CD8-positive, alpha-beta memory T cell (primary cell): ENCODE data around the gene C6orf52. TPM values are rescaled to one million over a fixed set of nuclear protein-coding genes. Genes with fewer than 3 reads are reported as not detected.
A peak's percentile ranks its signal among the peaks of the same experiment; 100 is the strongest.

Experiments
- CTCF ChIA-PET: fragments of 350-600 bp; sonication (Branson Sonifier 250); formaldehyde crosslinking; loops from one replicate; lab custom pipeline; 2021; ENCODE audit warnings: antibody characterized with exemption; lab: Charles Lee
- POLR2A ChIA-PET: fragments of 350-600 bp; sonication (Branson Sonifier 250); formaldehyde crosslinking; loops from one replicate; lab custom pipeline; 2021; ENCODE audit warnings: antibody characterized with exemption; lab: Charles Lee
- DNase-seq, 5 donors: peaks; one replicate each; pipeline versions ENCODE4 v3.0.0 to v3.0.0-alpha.2; 2020 to 2022; ENCODE audit warnings: mixed read lengths in 1 of 5
- H3K27ac ChIP-seq: one replicate; pipeline ENCODE4 v1.7.0; 2013; ENCODE audit warnings: low read depth, mild to moderate bottlenecking, low read length, moderate library complexity
- H3K27me3 ChIP-seq: 2 replicates; pipeline ENCODE4 v1.7.0; 2013; ENCODE audit warnings: low read length, mild to moderate bottlenecking; ENCODE audit not compliant: insufficient read depth, poor library complexity, severe bottlenecking
- H3K36me3 ChIP-seq: 2 replicates; pipeline ENCODE4 v1.7.0; 2013; ENCODE audit warnings: mild to moderate bottlenecking, low read length, moderate library complexity; ENCODE audit not compliant: insufficient read depth
- H3K4me1 ChIP-seq: 2 replicates; pipeline ENCODE4 v1.7.0; 2013; ENCODE audit warnings: mild to moderate bottlenecking, low read length, moderate library complexity; ENCODE audit not compliant: insufficient read depth
- H3K4me3 ChIP-seq: 2 replicates; pipeline ENCODE4 v1.7.0; 2013; ENCODE audit warnings: mild to moderate bottlenecking, low read length
- H3K9me3 ChIP-seq: 2 replicates; pipeline ENCODE4 v1.7.0; 2013; ENCODE audit warnings: mild to moderate bottlenecking, low read length
- H3K27ac Mint-ChIP-seq, 8 donors: one replicate each; pipeline ENCODE4 v1.8.0; 2020 to 2021; ENCODE audit warnings: mixed read lengths in 8 of 8, mild to moderate bottlenecking in 6 of 8, inconsistent platforms in 3 of 8, moderate library complexity in 3 of 8
- H3K27me3 Mint-ChIP-seq, 2 donors: one replicate each; pipeline ENCODE4 v1.8.0; 2020 to 2021; ENCODE audit warnings: mixed read lengths in 2 of 2, mild to moderate bottlenecking in 1 of 2, moderate library complexity in 1 of 2
- H3K36me3 Mint-ChIP-seq, 3 donors: one replicate each; pipeline ENCODE4 v1.8.0; 2020 to 2021; ENCODE audit warnings: mixed read lengths in 3 of 3, inconsistent platforms in 1 of 3, mild to moderate bottlenecking in 1 of 3
- H3K4me1 Mint-ChIP-seq, 3 donors: one replicate each; pipeline ENCODE4 v1.8.0; 2020 to 2021; ENCODE audit warnings: mixed read lengths in 3 of 3, inconsistent platforms in 1 of 3, mild to moderate bottlenecking in 1 of 3
- H3K4me3 Mint-ChIP-seq, 7 donors: one replicate each; pipeline ENCODE4 v1.8.0; 2020 to 2021; ENCODE audit warnings: mixed read lengths in 7 of 7, mild to moderate bottlenecking in 6 of 7, moderate library complexity in 4 of 7, inconsistent platforms in 2 of 7
- H3K9me3 Mint-ChIP-seq, 5 donors: one replicate each; pipeline ENCODE4 v1.8.0; 2020 to 2022; ENCODE audit warnings: mixed read lengths in 5 of 5, mild to moderate bottlenecking in 3 of 5, moderate library complexity in 2 of 5, inconsistent platforms in 1 of 5
- polyA plus RNA-seq: library from polyadenylated mRNA; unstranded; fragments of 300-500 nt; fragmentation: Illumina TruSeq; gene quantifications from one replicate; pipeline ENCODE4 v1.2.3, GENCODE V29; 2021
- total RNA-seq, 2 experiments: library from RNA; stranded (reverse); gene quantifications; one replicate each; pipeline ENCODE4 v1.2.3, GENCODE V29; 2021

Gene C6orf52
- total and polyA plus RNA-seq, 3 experiments from 2014 or later = 6.8 to 7.4 TPM; not detected in 1

GRCh38 chr6:10696655-10697054 lies 2.2 kb upstream of the C6orf52 start:
- ChIA-PET CTCF (interaction anchor here (3.3 kb wide), 1 partner anchor 23 kb away, joined by 19 read pairs; no protein-coding TSS in a partner anchor), POLR2A (no interaction called here)
- H3K27me3 Mint-ChIP-seq = peaks cover 0 to 6% of the 10 kb centered on the region in 2 donors
- peaks cover 0 to 4% (median 0%) of the 10 kb centered on the region in 5 donors for H3K9me3 Mint-ChIP-seq
- Histone ChIP-seq H3K4me1 (peaks cover 26% of the 10 kb centered on the region), H3K27ac (no peak overlapping the region), H3K36me3 (peaks cover 13% of the 10 kb centered on the region), H3K4me3 (no peak overlapping the region), H3K27me3 (no peaks in the 10 kb centered on the region), H3K9me3 (no peaks in the 10 kb centered on the region)
- peaks cover 0 to 49% (median 17%) of the 10 kb centered on the region in 3 donors for H3K36me3 Mint-ChIP-seq
- H3K4me3 Mint-ChIP-seq = peak overlapping the region in 2 of 7 donors; percentile 41 to 68
- no peak for DNase-seq
- peaks cover 37 to 55% (median 46%) of the 10 kb centered on the region in 3 donors for H3K4me1 Mint-ChIP-seq
- peak overlapping the region in 4 of 8 donors; percentile 58 to 100 (median 73) for H3K27ac Mint-ChIP-seq

DNA sequence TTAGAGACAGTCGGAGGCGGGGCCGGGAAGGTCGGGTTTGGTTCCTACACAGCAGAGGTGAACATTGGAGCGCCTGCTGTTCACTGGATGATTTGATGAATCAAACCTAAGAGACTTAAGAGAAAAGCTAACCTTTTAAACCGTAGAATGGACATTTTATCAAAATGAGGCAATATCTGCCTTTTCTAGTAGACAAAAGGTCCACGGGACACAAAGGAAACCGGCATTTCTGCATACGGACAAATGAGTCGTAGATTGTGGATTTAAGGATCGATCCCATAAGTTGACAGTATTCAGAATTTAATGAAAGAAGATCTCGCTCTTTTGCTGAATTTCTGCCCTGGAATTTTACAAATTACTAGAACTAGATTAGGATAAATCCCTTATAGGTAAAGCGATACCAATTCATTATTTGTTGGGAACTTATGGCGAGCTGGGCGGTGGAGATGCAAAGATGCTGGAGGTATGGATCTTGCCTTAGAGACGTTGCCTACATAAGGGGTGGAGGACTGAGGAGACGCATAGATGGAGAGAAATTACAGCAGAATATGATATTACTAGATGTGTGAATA lies 756 bp upstream of the C6orf52 start:
- H3K27me3 Mint-ChIP-seq = peaks cover 0 to 4% of the 10 kb centered on the region in 2 donors

DNA sequence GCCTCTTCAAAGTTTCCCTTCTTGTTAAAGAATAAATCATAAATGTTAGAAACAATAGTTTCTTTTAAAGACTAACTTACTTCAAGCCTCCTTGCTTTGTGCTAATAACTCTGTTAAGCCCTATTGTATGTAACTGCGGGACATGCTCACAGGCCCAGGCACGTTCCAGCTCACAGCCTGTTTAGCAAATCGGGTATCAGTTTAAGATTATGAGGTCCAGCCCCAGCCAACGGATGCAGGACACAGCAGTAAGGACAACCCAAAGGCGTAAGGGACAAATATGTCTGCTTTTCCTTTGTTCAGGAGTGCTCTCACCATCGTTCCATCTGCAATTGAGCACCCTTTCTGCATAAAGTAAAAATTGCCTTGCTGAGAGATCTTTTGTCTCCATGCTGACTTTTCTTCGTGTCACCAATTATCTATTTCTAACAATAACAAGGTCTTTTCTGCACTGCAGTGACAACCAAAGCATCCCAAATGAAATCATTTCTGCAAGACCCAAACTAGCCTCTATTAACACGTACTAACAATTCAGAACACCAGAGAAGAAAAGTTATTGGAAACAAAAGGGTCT lies 1.4 kb downstream of the C6orf52 start:
- Mint-ChIP-seq H3K4me1 (peaks cover 31 to 46% (median 42%) of the 10 kb centered on the region in 3 donors), H3K4me3 (peak overlapping the region; percentile 76 to 97 (median 95)), H3K9me3 (peaks cover 0 to 4% (median 0%) of the 10 kb centered on the region in 5 donors), H3K27ac (peak overlapping the region; percentile 3 to 100 (median 74)), H3K36me3 (peaks cover 0 to 18% (median 2%) of the 10 kb centered on the region in 3 donors), H3K27me3 (peaks cover 0 to 4% of the 10 kb centered on the region in 2 donors)
- CTCF ChIA-PET = no interaction called here
- Histone ChIP-seq H3K36me3 (peaks cover 5% of the 10 kb centered on the region), H3K27ac (no peak overlapping the region), H3K9me3 (no peaks in the 10 kb centered on the region), H3K4me1 (peaks cover 26% of the 10 kb centered on the region), H3K4me3 (peak overlapping the region; percentile 98), H3K27me3 (no peaks in the 10 kb centered on the region)
- POLR2A ChIA-PET = no interaction called here
- DNase-seq = no peak

More for the DNA sequence above, 756 bp upstream of the C6orf52 start:
- Mint-ChIP-seq H3K4me1 (peaks cover 35 to 49% (median 46%) of the 10 kb centered on the region in 3 donors), H3K4me3 (peak overlapping the region; percentile 94 to 99 (median 97)), H3K36me3 (peaks cover 0 to 36% (median 7%) of the 10 kb centered on the region in 3 donors), H3K9me3 (peaks cover 0 to 4% (median 0%) of the 10 kb centered on the region in 5 donors), H3K27ac (peak overlapping the region; percentile 100)
- DNase-seq = no peak
- ChIA-PET CTCF (interaction anchor here (0.8 to 3.3 kb wide), 11 partner anchors 10 to 206 kb away, joined by 3 to 19 read pairs (median 3); partner anchors contain the start of genes TMEM14B and TMEM14C), POLR2A (interaction anchor here (0.6 to 1.6 kb wide), 9 partner anchors 12 to 1016 kb away, joined by 3 to 26 read pairs (median 4); partner anchors contain the start of genes TMEM14B and TMEM14C)
- Histone ChIP-seq H3K27me3 (no peaks in the 10 kb centered on the region), H3K4me1 (peaks cover 26% of the 10 kb centered on the region), H3K4me3 (peak overlapping the region; percentile 98), H3K27ac (peak overlapping the region; percentile 99), H3K9me3 (no peaks in the 10 kb centered on the region), H3K36me3 (peaks cover 13% of the 10 kb centered on the region)

GRCh38 chr6:10690651-10691445 lies 3.6 kb downstream of the C6orf52 start:
- no peak overlapping the region for H3K4me3 ChIP-seq
- peaks cover 18% of the 10 kb centered on the region for H3K4me1 ChIP-seq
- no peak overlapping the region for H3K27ac ChIP-seq
- POLR2A ChIA-PET = no interaction called here
- Mint-ChIP-seq H3K27me3 (peaks cover 4 to 5% of the 10 kb centered on the region in 2 donors), H3K27ac (peak overlapping the region in 3 of 8 donors; percentile 6 to 73 (median 47)), H3K4me1 (peaks cover 26 to 31% (median 29%) of the 10 kb centered on the region in 3 donors), H3K9me3 (peaks cover 0 to 4% (median 0%) of the 10 kb centered on the region in 5 donors), H3K4me3 (peak overlapping the region in 2 of 7 donors; percentile 60 to 72), H3K36me3 (peaks cover 0 to 13% (median 0%) of the 10 kb centered on the region in 3 donors)
- CTCF ChIA-PET = no interaction called here
- no peaks in the 10 kb centered on the region for H3K27me3 ChIP-seq
- H3K36me3 ChIP-seq = no peaks in the 10 kb centered on the region
- no peaks in the 10 kb centered on the region for H3K9me3 ChIP-seq
- no peak for DNase-seq

- ChIA-PET CTCF (no interaction called here), POLR2A (no interaction called here)
- Histone ChIP-seq H3K9me3 (no peaks in the 10 kb centered on the region), H3K27ac (no peak overlapping the region), H3K36me3 (no peaks in the 10 kb centered on the region), H3K4me3 (no peak overlapping the region), H3K27me3 (no peaks in the 10 kb centered on the region), H3K4me1 (no peaks in the 10 kb centered on the region)
- no peak for DNase-seq
- Mint-ChIP-seq H3K9me3 (no peaks in the 10 kb centered on the region), H3K27me3 (peaks cover 6 to 19% of the 10 kb centered on the region in 2 donors), H3K27ac (no peak overlapping the region), H3K36me3 (no peaks in the 10 kb centered on the region), H3K4me1 (peaks cover 25 to 34% (median 30%) of the 10 kb centered on the region in 3 donors), H3K4me3 (no peak overlapping the region)
Observed at GRCh38 chr6:10687582-10687981, 6.8 kb downstream of the C6orf52 start.

DNA sequence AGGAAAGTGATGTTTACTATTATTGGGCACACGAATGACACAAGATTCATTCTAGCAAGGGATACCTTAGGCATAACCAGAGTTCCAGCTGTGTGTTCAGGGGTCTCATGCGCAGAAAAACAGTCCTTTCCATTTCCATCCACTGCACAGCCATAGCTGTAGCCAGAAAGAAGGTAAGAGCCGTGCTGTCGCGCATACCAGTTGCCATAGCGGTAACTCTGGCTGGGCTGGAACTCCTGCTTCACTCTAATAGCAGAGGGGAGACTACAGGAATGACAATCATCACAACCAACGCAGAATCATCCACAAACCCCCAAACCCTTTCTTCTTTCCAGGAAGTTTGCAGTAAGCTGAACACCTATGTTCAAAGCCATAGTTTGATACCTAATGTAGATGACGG lies 7.5 kb downstream of the C6orf52 start:
- H3K4me1 ChIP-seq = no peaks in the 10 kb centered on the region
- no peak overlapping the region for H3K27ac Mint-ChIP-seq
- ChIA-PET POLR2A (no interaction called here), CTCF (no interaction called here)
- no peak overlapping the region for H3K27ac ChIP-seq
- no peak for DNase-seq
- peaks cover 29 to 41% (median 36%) of the 10 kb centered on the region in 3 donors for H3K4me1 Mint-ChIP-seq
- H3K27me3 ChIP-seq = no peaks in the 10 kb centered on the region
- H3K9me3 ChIP-seq = no peaks in the 10 kb centered on the region
- H3K4me3 Mint-ChIP-seq = no peak overlapping the region
- no peak overlapping the region for H3K4me3 ChIP-seq
- H3K9me3 Mint-ChIP-seq = no peaks in the 10 kb centered on the region
- no peaks in the 10 kb centered on the region for H3K36me3 Mint-ChIP-seq
- H3K36me3 ChIP-seq = no peaks in the 10 kb centered on the region
- peaks cover 6 to 19% of the 10 kb centered on the region in 2 donors for H3K27me3 Mint-ChIP-seq

- H3K4me1 Mint-ChIP-seq = peaks cover 29 to 44% (median 38%) of the 10 kb centered on the region in 3 donors
- H3K9me3 Mint-ChIP-seq = no peaks in the 10 kb centered on the region
- no peaks in the 10 kb centered on the region for H3K36me3 Mint-ChIP-seq
- H3K27ac Mint-ChIP-seq = no peak overlapping the region
- Histone ChIP-seq H3K27ac (no peak overlapping the region), H3K36me3 (no peaks in the 10 kb centered on the region), H3K27me3 (no peaks in the 10 kb centered on the region), H3K9me3 (no peaks in the 10 kb centered on the region), H3K4me3 (no peak overlapping the region), H3K4me1 (no peaks in the 10 kb centered on the region)
- ChIA-PET CTCF (no interaction called here), POLR2A (no interaction called here)
- H3K27me3 Mint-ChIP-seq = peaks cover 6 to 19% of the 10 kb centered on the region in 2 donors
- no peak for DNase-seq
- H3K4me3 Mint-ChIP-seq = peak overlapping the region in 1 of 7 donors; percentile 23
Observed at GRCh38 chr6:10685092-10685915, 9.1 kb downstream of the C6orf52 start.
